Activated T-cell treated with anti-CD3 and anti-CD28 coated beads, Interleukin-2, amount 50 U/mL, for 24 hours (primary cell): ENCODE results near the gene ZNF219.

Source experiments
- DNase-seq: peaks from one replicate; pipeline ENCODE4 v3.0.0-alpha.2; 2020
- H3K27ac Mint-ChIP-seq: 2 replicates; pipeline ENCODE4 v1.8.0; 2020; ENCODE audit warnings: mild to moderate bottlenecking, mixed read lengths
- H3K27me3 Mint-ChIP-seq: 2 replicates; pipeline ENCODE4 v1.8.0; 2020; ENCODE audit warnings: mixed read lengths
- H3K36me3 Mint-ChIP-seq: 2 replicates; pipeline ENCODE4 v1.8.0; 2020; ENCODE audit warnings: low read depth, mixed read lengths
- H3K4me1 Mint-ChIP-seq: 2 replicates; pipeline ENCODE4 v1.8.0; 2020; ENCODE audit warnings: low read depth, mixed read lengths
- H3K4me3 Mint-ChIP-seq: 2 replicates; pipeline ENCODE4 v1.8.0; 2020; ENCODE audit warnings: mild to moderate bottlenecking, moderate library complexity, mixed read lengths
- H3K9me3 Mint-ChIP-seq: 2 replicates; pipeline ENCODE4 v1.8.0; 2020; ENCODE audit warnings: mixed read lengths

ZNF219 gene

DNA sequence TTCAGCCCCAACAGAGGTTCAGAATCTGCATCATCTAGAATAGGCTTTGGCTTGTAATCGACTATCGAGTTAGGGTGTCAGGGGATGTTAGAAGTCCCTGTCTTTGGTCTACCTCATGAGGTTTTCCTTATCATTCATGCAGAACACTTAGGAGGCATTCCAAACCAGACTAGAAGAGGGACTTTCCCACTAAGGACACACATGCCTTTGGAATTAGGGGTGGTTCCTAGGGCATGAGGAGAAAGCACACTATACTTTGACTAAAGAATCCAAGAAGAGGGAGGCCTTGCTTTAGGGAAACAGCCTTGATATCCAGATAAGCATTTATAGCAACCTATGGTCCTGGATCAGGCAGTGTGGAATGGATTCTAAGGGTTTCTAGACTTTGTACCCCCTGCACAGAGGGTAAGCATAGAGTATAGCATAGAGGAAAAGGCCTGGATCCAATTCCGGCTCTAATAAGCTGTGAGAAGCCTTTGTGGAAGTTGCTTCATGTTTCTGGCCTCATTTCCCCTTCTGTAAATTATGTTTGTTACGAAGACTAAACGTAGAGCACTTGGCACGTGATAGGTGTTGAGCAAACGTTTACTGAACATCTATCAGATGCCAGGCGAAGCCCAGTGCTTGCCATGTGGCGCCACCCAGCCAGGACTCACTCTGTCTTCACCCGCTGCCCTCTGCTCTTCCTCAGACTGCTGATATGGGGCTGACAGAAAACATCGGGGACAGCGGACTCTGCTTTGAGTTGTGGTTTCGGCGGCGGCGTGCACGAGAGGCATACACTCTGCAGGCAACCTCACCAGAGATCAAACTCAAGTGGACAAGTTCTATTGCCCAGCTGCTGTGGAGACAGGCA, 13.2 kb downstream of the ZNF219 start:
- Mint-ChIP-seq H3K4me1 (peaks cover 19% of the 10 kb centered on the region), H3K27me3 (no peaks in the 10 kb centered on the region), H3K4me3 (no peak overlapping the region), H3K36me3 (no peaks in the 10 kb centered on the region), H3K27ac (no peak overlapping the region), H3K9me3 (no peaks in the 10 kb centered on the region)
- DNase-seq: no peak

DNA sequence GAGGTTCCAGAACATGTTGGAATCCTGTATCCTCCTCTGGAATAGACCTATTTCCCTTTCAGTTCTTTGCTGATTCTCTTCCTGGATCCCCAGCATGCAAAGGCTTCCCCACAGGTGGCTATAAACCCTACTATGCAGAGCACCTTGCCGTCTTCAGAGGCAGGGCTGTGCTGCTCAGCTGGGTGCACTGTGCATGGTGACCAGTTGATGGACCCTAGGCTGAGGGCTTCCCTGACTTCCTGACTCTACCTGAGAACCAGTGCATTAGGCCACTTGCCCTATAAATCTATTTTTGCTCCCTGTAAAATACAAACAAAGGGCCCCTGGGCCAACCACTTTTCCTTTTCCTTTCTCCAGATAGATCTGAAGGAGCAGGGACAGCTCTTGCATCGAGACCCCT, 14.1 kb downstream of the ZNF219 start:
- H3K36me3 Mint-ChIP-seq: no peaks in the 10 kb centered on the region
- H3K4me3 Mint-ChIP-seq: no peak overlapping the region
- H3K27me3 Mint-ChIP-seq: no peaks in the 10 kb centered on the region
- no peaks in the 10 kb centered on the region for H3K9me3 Mint-ChIP-seq
- no peak overlapping the region for H3K27ac Mint-ChIP-seq
- peaks cover 19% of the 10 kb centered on the region for H3K4me1 Mint-ChIP-seq
- no peak for DNase-seq

DNA sequence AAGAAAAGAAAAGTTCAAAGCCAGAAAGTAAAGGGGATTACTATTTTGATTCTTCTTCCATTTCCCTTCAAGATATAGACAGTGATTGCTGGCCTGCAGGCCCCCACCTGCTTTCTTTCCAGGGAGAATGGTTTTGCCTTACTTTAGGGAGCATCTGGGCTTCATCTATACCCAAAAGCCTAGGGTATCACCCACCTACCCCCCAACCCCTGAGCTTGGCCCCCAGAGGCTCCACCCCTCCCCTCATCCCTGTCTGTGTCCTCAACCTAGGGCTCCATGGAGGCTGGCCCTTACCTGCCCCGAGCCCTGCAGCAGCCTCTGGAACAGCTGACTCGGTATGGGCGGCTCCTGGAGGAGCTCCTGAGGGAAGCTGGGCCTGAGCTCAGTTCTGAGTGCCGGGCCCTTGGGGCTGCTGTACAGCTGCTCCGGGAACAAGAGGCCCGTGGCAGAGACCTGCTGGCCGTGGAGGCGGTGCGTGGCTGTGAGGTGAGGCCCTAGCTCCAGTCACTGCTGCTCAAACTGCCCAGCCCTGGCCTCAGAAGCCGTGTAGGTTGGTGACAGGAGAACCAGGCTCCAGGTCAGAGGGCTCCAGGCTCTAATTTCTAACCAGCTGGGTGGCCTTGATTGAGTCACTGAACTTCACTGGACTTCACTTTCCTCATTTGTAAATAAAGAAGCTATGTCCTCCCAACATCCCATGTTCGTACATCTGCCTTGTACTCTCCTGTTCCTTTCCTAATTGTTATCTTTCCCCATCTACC, 14.7 kb downstream of the ZNF219 start:
- Mint-ChIP-seq H3K27ac (no peak overlapping the region), H3K4me1 (peaks cover 17% of the 10 kb centered on the region), H3K4me3 (no peak overlapping the region), H3K36me3 (no peaks in the 10 kb centered on the region), H3K27me3 (no peaks in the 10 kb centered on the region), H3K9me3 (no peaks in the 10 kb centered on the region)
- no peak for DNase-seq

DNA sequence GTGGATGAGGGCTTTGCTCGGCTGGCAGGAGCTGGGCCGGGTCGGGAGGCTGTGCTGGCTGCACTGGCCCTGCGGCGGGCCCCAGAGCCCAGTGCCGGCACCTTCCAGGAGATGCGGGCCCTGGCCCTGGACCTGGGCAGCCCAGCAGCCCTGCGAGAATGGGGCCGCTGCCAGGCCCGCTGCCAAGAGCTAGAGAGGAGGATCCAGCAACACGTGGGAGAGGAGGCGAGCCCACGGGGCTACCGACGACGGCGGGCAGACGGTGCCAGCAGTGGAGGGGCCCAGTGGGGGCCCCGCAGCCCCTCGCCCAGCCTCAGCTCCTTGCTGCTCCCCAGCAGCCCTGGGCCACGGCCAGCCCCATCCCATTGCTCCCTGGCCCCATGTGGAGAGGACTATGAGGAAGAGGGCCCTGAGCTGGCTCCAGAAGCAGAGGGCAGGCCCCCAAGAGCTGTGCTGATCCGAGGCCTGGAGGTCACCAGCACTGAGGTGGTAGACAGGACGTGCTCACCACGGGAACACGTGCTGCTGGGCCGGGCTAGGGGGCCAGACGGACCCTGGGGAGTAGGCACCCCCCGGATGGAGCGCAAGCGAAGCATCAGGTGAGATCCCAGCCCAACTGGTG, 16.8 kb downstream of the ZNF219 start:
- Mint-ChIP-seq H3K27ac (no peak overlapping the region), H3K27me3 (no peaks in the 10 kb centered on the region), H3K9me3 (no peaks in the 10 kb centered on the region), H3K4me3 (no peak overlapping the region), H3K36me3 (no peaks in the 10 kb centered on the region), H3K4me1 (peaks cover 3% of the 10 kb centered on the region)
- DNase-seq: no peak

DNA sequence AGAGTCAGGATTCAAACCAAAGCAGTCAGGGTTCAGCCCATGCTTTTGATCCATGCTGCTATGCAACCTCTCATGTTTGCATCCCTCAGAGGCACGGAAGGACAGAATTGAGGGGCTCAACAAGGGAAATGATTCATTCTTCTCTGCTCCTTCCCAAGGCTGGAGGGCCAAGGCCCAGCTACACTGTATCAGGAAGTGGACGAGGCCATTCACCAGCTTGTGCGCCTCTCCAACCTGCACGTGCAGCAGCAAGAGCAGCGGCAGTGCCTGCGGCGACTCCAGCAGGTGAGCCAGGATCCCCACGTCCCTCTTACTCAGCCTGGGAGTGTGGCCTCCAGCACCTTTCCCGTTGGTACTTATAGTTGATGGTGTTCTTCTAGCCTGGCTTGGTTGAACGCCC, 19.7 kb downstream of the ZNF219 start:
- H3K36me3 Mint-ChIP-seq: no peaks in the 10 kb centered on the region
- H3K4me1 Mint-ChIP-seq: no peaks in the 10 kb centered on the region
- no peak for DNase-seq
- H3K4me3 Mint-ChIP-seq: no peak overlapping the region
- H3K27me3 Mint-ChIP-seq: peaks cover under 1% of the 10 kb centered on the region
- no peak overlapping the region for H3K27ac Mint-ChIP-seq
- H3K9me3 Mint-ChIP-seq: no peaks in the 10 kb centered on the region

DNA sequence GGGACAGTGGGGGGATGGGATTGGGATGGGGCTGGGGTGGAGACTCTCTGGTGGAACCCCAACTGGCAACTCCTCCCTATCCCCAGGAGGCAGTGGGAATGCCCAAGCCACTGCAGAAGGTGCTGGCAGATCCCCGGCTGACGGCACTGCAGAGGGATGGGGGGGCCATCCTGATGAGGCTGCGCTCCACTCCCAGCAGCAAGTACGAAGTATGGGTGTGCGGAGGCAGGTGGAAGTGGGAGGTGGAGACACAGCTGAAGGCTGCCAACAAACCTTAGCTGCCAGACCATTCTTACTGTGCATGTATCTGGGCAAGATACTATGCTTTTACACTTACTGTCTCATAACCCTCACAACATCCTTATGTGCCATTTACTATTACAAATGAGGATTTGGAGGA, 20.2 kb downstream of the ZNF219 start:
- Mint-ChIP-seq H3K27me3 (peaks cover 5% of the 10 kb centered on the region), H3K4me1 (no peaks in the 10 kb centered on the region), H3K27ac (no peak overlapping the region), H3K4me3 (no peak overlapping the region), H3K9me3 (no peaks in the 10 kb centered on the region), H3K36me3 (no peaks in the 10 kb centered on the region)
- DNase-seq: no peak

DNA sequence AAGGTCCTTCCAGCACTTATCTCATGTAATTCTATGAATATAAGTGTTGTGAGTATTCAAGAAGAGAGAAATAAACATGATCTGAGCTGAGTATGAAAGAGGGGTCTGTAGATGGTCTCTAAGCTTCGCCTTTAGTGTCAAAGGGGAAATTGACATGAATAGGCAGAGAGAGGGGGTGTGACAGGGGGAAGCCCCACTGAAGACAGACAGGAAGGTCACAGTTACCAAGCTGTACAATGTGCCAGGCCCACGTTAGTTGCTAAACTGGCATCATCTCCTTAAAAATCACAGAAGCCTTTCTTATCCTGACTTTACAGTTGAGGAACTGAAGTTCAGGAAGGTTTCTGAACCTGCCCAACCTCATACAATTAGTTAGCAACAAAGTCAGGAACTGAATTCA, 20.8 kb downstream of the ZNF219 start:
- peaks cover 9% of the 10 kb centered on the region for H3K27me3 Mint-ChIP-seq
- no peak for DNase-seq
- H3K4me3 Mint-ChIP-seq: no peak overlapping the region
- no peak overlapping the region for H3K27ac Mint-ChIP-seq
- no peaks in the 10 kb centered on the region for H3K4me1 Mint-ChIP-seq
- H3K36me3 Mint-ChIP-seq: no peaks in the 10 kb centered on the region
- H3K9me3 Mint-ChIP-seq: no peaks in the 10 kb centered on the region

DNA sequence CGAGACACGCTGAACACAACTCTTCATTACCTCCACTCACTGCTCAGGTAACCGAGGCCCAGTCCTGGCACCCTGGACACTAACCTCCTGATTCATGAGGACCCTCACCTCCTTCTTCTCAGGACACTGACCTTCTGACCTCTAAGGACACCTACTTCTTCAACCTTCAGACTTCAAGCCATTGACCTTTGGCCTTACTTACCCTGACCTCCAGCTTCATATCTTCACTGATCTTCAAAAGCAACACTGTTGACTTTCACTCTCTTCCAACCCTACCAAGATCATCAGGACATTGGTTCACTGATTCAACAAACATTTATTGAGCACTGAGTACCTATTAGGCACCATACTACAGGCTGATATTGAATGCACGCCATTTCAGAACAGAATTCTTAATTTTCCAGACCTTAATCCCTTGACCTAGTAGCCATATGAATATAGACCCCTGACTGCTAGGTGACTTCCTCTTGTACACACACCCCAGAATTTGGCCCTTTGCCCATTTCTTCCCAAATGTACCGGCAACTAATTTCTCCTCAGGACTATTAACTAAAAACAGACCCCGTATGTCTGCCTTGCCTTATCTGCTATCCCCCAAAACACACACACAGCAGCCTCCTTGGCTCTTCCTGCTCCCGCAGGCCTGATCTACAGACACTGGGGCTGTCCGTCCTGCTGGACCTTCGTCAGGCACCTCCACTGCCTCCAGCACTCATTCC, 22.6 kb downstream of the ZNF219 start:
- H3K9me3 Mint-ChIP-seq: no peaks in the 10 kb centered on the region
- H3K27me3 Mint-ChIP-seq: peaks cover 27% of the 10 kb centered on the region
- no peak for DNase-seq
- no peak overlapping the region for H3K4me3 Mint-ChIP-seq
- peaks cover 13% of the 10 kb centered on the region for H3K4me1 Mint-ChIP-seq
- H3K36me3 Mint-ChIP-seq: no peaks in the 10 kb centered on the region
- H3K27ac Mint-ChIP-seq: no peak overlapping the region

DNA sequence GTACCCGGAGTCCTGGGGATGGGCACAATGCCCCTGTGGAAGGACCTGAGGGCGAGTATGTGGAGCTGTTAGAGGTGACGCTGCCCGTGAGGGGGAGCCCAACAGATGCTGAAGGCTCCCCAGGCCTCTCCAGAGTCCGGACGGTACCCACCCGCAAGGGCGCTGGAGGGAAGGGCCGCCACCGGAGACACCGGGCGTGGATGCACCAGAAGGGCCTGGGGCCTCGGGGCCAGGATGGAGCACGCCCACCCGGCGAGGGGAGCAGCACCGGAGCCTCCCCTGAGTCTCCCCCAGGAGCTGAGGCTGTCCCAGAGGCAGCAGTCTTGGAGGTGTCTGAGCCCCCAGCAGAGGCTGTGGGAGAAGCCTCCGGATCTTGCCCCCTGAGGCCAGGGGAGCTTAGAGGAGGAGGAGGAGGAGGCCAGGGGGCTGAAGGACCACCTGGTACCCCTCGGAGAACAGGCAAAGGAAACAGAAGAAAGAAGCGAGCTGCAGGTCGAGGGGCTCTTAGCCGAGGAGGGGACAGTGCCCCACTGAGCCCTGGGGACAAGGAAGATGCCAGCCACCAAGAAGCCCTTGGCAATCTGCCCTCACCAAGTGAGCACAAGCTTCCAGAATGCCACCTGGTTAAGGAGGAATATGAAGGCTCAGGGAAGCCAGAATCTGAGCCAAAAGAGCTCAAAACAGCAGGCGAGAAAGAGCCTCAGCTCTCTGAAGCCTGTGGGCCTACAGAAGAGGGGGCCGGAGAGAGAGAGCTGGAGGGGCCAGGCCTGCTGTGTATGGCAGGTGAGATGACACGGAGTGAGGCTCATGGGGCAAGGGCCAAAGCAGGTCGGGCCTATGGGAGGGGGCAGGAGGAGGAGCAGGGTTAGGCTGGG, 23.8 kb downstream of the ZNF219 start:
- DNase-seq: no peak
- Mint-ChIP-seq H3K27me3 (peaks cover 36% of the 10 kb centered on the region), H3K4me1 (peaks cover 21% of the 10 kb centered on the region), H3K36me3 (no peaks in the 10 kb centered on the region), H3K27ac (no peak overlapping the region), H3K9me3 (no peaks in the 10 kb centered on the region), H3K4me3 (no peak overlapping the region)

DNA sequence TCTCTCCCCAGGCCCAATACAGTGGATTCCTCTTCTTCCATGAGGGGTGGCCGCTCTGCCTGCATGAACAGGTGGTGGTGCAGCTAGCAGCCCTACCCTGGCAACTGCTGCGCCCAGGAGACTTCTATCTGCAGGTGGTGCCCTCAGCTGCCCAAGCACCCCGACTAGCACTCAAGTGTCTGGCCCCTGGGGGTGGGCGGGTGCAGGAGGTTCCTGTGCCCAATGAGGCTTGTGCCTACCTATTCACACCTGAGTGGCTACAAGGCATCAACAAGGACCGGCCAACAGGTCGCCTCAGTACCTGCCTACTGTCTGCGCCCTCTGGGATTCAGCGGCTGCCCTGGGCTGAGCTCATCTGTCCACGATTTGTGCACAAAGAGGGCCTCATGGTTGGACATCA, 24.5 kb downstream of the ZNF219 start:
- H3K4me1 Mint-ChIP-seq: peaks cover 28% of the 10 kb centered on the region
- peaks cover 43% of the 10 kb centered on the region for H3K27me3 Mint-ChIP-seq
- no peak overlapping the region for H3K4me3 Mint-ChIP-seq
- H3K9me3 Mint-ChIP-seq: no peaks in the 10 kb centered on the region
- no peak overlapping the region for H3K27ac Mint-ChIP-seq
- DNase-seq: no peak
- no peaks in the 10 kb centered on the region for H3K36me3 Mint-ChIP-seq

DNA sequence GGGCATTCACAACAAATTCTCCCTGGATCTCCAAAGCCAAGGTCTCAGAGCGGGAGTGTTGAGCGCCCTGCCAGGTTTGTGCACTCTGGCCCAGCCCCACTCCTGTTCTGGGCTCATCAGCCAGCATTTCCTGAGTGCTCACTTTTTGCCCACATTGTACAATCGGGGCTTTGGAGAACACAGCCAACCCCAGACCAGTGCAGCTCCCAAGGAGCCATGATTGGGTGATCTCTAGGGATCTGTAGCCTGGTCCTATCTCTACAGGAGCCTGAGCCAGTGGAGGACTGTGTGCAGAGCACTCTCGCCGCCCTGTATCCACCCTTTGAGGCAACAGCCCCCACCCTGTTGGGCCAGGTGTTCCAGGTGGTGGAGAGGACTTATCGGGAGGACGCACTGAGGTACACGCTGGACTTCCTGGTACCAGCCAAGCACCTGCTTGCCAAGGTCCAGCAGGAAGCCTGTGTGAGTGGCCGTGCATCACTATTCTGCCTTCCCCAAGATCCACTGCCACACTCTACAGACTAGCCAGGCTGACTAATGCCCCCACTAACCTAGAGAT, 25.6 kb downstream of the ZNF219 start:
- no peak for DNase-seq
- Mint-ChIP-seq H3K36me3 (no peaks in the 10 kb centered on the region), H3K4me3 (no peak overlapping the region), H3K9me3 (no peaks in the 10 kb centered on the region), H3K27ac (no peak overlapping the region), H3K4me1 (peaks cover 36% of the 10 kb centered on the region), H3K27me3 (peaks cover 52% of the 10 kb centered on the region)

DNA sequence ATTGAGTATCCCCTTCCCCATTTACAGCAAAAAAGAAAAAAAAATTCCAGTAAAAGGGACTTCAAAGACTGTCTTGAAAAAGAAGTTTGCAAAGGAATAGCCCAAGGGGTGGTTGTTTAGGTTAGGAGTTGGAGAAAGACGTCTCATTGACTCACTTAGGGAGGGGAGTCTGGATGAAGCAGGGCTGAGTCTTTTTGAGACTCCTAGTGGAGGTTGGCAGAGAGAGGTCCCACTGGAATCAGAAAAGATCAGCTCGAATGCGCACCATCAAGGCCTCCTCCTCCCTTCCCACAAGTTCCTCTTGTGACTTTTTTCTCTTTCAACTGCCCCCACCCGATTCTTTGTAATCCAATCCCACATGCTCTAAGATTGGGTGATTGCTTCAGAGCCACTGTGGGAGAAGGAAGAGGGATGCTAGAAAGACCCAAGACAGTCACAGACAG, 26.4 kb downstream of the ZNF219 start:
- Mint-ChIP-seq H3K4me3 (peak overlapping the region; percentile 72), H3K9me3 (no peaks in the 10 kb centered on the region), H3K27me3 (peaks cover 60% of the 10 kb centered on the region), H3K36me3 (no peaks in the 10 kb centered on the region), H3K27ac (no peak overlapping the region), H3K4me1 (peaks cover 36% of the 10 kb centered on the region)
- DNase-seq: no peak

DNA sequence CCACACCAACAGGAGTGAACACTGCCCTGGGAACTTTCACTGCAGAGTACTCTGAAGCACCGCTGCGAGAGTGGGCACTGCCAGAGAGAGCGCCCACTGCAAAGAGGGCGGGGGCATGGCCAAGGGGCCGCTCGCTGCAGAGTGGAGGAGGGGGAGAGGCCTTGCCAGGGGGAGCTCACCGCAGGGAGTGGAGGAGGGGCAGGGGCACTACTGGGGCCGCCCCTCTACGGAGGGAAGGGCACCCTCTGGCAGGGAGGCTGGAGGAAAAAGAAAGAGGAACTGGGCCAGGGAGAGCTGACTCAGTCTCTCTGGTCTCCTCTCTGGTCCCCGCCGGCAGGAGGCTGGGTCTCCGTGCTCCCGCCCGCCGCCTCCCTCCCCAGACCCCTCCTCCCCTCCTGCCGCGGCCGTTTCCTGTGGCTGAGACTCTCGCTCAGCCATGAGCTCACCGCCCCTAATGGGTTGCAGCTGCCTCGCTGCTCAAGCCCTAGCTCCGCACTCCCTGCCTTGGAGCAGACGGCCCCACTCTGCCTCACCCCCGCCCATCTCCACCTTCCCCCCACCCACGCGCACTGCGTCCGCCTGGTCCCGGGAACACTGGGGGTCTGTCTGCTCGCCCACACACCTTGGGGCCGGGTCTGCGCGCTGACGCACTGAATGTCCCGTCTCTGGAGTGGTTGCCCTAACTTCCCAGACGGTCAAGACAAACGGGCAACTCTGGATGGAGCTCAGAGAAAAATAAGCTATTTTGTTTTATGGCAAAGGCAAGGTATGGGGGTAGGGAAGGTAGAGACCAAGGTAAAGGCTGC, 27.0 kb downstream of the ZNF219 start:
- no peak overlapping the region for H3K27ac Mint-ChIP-seq
- H3K9me3 Mint-ChIP-seq: no peaks in the 10 kb centered on the region
- peak; percentile 60 for DNase-seq
- H3K4me1 Mint-ChIP-seq: peaks cover 36% of the 10 kb centered on the region
- H3K4me3 Mint-ChIP-seq: peak overlapping the region; percentile 72
- H3K27me3 Mint-ChIP-seq: peaks cover 66% of the 10 kb centered on the region
- H3K36me3 Mint-ChIP-seq: no peaks in the 10 kb centered on the region
